Activated naive CD8-positive, alpha-beta T cell treated with anti-CD3 and anti-CD28 coated beads, Interleukin-2, amount 10 ng/mL, durations not matched to agents 7 days and 5 days (primary cell): Measurements from ENCODE around the gene CH25H. TPM values are rescaled to one million over a fixed set of nuclear protein-coding genes. Genes with fewer than 3 reads are reported as not detected.

ENCODE experiments used
- ATAC-seq: fragments of 150-1000 bp; cut with Tn5 transposase; one replicate; pipeline ENCODE4 v1.10.0; 2021; ENCODE audit warnings: low read depth, moderate library complexity
- POLR2A ChIA-PET: fragments of 350-600 bp; sonication (Branson Sonifier 250); formaldehyde crosslinking; loops from one replicate; lab custom pipeline; 2021; ENCODE audit warnings: antibody characterized with exemption; lab: Charles Lee
- DNase-seq: peaks from one replicate; pipeline ENCODE4 v3.0.0; 2021
- H3K27ac Mint-ChIP-seq: one replicate; pipeline ENCODE4 v1.8.0; 2022; ENCODE audit warnings: mild to moderate bottlenecking, mixed read lengths
- H3K27me3 Mint-ChIP-seq: one replicate; pipeline ENCODE4 v1.8.0; 2022; ENCODE audit warnings: mild to moderate bottlenecking, moderate library complexity, mixed read lengths
- H3K36me3 Mint-ChIP-seq: one replicate; pipeline ENCODE4 v1.8.0; 2021; ENCODE audit warnings: mild to moderate bottlenecking, mixed read lengths
- H3K4me1 Mint-ChIP-seq: one replicate; pipeline ENCODE4 v1.8.0; 2021; ENCODE audit warnings: mixed read lengths
- H3K4me3 Mint-ChIP-seq: one replicate; pipeline ENCODE4 v1.8.0; 2022; ENCODE audit warnings: mild to moderate bottlenecking, moderate library complexity, mixed read lengths
- H3K9me3 Mint-ChIP-seq: one replicate; pipeline ENCODE4 v1.8.0; 2021; ENCODE audit warnings: mixed read lengths
- total RNA-seq, 2 experiments: library from RNA; stranded (reverse); gene quantifications; one replicate each; pipeline ENCODE4 v1.2.3, GENCODE V29; 2021

The CH25H gene
- total RNA-seq, 2 experiments from 2014 or later, result not detected

- no peak overlapping the region for H3K4me3 Mint-ChIP-seq
- ATAC-seq (no peak), DNase-seq (no peak)
- H3K27me3 Mint-ChIP-seq, result no peaks in the 10 kb centered on the region
- POLR2A ChIA-PET, result no interaction called here
- H3K9me3 Mint-ChIP-seq, result no peaks in the 10 kb centered on the region
- no peak overlapping the region for H3K27ac Mint-ChIP-seq
- H3K4me1 Mint-ChIP-seq, result peaks cover 3% of the 10 kb centered on the region
- no peaks in the 10 kb centered on the region for H3K36me3 Mint-ChIP-seq
Measured at GRCh38 chr10:89219513-89220218, 12.5 kb upstream of the CH25H start.

- Mint-ChIP-seq H3K27ac (no peak overlapping the region), H3K4me3 (no peak overlapping the region), H3K27me3 (no peaks in the 10 kb centered on the region), H3K4me1 (peaks cover 6% of the 10 kb centered on the region), H3K36me3 (peaks cover 2% of the 10 kb centered on the region), H3K9me3 (no peaks in the 10 kb centered on the region)
- POLR2A ChIA-PET, result interaction anchor here (0.7 to 1.2 kb wide), 2 partner anchors 10 to 175 kb away, joined by 3 read pairs; partner anchors contain the start of genes CH25H and IFIT1
- no peak for DNase-seq
- ATAC-seq, result no peak
Measured at GRCh38 chr10:89217057-89217990, 10.2 kb upstream of the CH25H start.

GRCh38 chr10:89216056-89216455, 8.9 kb upstream of the CH25H start:
- no peaks in the 10 kb centered on the region for H3K9me3 Mint-ChIP-seq
- no peak for DNase-seq
- H3K36me3 Mint-ChIP-seq, result peaks cover 2% of the 10 kb centered on the region
- H3K4me1 Mint-ChIP-seq, result peaks cover 7% of the 10 kb centered on the region
- POLR2A ChIA-PET, result no interaction called here
- H3K4me3 Mint-ChIP-seq, result no peak overlapping the region
- no peak overlapping the region for H3K27ac Mint-ChIP-seq
- peaks cover 4% of the 10 kb centered on the region for H3K27me3 Mint-ChIP-seq
- no peak for ATAC-seq

- peaks cover 8% of the 10 kb centered on the region for H3K27me3 Mint-ChIP-seq
- H3K27ac Mint-ChIP-seq, result no peak overlapping the region
- H3K4me3 Mint-ChIP-seq, result no peak overlapping the region
- H3K9me3 Mint-ChIP-seq, result no peaks in the 10 kb centered on the region
- DNase-seq, result no peak
- ATAC-seq, result no peak
- H3K4me1 Mint-ChIP-seq, result peaks cover 7% of the 10 kb centered on the region
- H3K36me3 Mint-ChIP-seq, result peaks cover 2% of the 10 kb centered on the region
- POLR2A ChIA-PET, result no interaction called here
Measured at GRCh38 chr10:89215511-89215910, 8.4 kb upstream of the CH25H start.

DNA sequence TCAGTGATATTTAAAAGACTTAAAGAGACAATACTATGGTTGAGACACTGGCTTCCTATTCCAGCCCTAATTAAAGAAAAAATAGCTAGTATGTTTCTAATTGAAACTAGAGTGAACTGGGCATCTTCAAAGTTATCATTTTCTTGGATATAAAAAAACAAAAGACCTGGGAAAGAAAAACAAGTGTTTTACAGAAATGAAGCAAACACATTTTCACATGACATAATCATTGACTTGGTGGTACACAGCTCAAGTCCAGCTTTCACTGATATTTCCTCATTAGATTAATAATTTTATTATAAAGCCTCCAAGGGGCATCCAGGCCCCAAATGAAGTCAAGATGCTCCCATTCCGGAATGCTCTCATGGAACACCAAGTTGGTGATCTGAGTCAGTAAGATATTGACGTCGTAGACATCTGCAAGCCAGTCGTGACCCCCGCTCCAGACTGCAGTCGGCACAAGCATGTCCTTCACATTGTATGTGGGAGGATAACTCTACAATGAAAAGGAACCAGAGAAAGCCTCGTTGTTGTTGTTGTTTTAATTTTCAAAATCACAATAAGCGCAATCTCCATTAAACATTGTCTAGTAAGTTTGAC, 7.5 kb upstream of the CH25H start:
- Mint-ChIP-seq H3K4me3 (no peak overlapping the region), H3K27ac (no peak overlapping the region), H3K36me3 (peaks cover 2% of the 10 kb centered on the region), H3K9me3 (no peaks in the 10 kb centered on the region), H3K27me3 (peaks cover 11% of the 10 kb centered on the region), H3K4me1 (peaks cover 7% of the 10 kb centered on the region)
- no peak for DNase-seq
- ATAC-seq, result no peak
- POLR2A ChIA-PET, result no interaction called here

- Mint-ChIP-seq H3K27ac (no peak overlapping the region), H3K27me3 (peaks cover 19% of the 10 kb centered on the region), H3K36me3 (peaks cover 2% of the 10 kb centered on the region), H3K4me3 (no peak overlapping the region), H3K4me1 (peaks cover 13% of the 10 kb centered on the region), H3K9me3 (no peaks in the 10 kb centered on the region)
- POLR2A ChIA-PET, result no interaction called here
- no peak for DNase-seq
- no peak for ATAC-seq
Measured at GRCh38 chr10:89213191-89213808, 6.2 kb upstream of the CH25H start.

DNA sequence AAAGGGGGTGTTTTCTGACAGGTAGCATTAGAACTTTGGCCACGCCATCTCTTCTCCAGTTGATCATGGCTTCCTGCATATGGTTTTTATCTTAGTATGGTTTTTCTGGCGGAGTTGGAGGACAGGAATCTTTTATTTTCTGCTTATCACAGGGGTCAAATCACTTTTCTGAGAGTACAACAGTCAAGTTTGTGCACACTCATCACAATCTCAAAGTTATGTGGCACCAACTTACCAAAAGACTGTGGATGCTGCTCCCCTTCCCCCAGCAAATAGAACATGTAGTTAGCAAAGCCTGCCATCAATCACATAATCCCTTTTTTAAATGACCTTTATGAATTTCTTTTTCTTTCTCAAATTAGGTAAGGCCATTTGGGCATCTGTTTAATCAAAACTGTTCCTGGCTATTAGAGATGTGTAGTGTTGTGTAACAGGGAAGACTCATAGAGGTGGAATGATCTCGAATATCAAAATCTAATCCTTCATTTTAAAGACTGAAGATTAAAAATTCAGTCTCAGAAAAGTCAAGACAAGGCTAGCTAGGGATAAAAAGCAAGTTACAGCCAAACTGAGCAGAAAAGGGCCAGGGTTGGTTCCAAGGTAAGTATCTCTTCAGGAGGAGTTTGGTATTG, 3.8 kb upstream of the CH25H start:
- Mint-ChIP-seq H3K36me3 (peaks cover 2% of the 10 kb centered on the region), H3K4me1 (peaks cover 23% of the 10 kb centered on the region), H3K27me3 (peaks cover 22% of the 10 kb centered on the region), H3K9me3 (no peaks in the 10 kb centered on the region), H3K27ac (no peak overlapping the region), H3K4me3 (no peak overlapping the region)
- no peak for DNase-seq
- no peak for ATAC-seq
- POLR2A ChIA-PET, result no interaction called here

GRCh38 chr10:89209718-89210117, 2.6 kb upstream of the CH25H start:
- POLR2A ChIA-PET, result interaction anchor here (0.5 to 0.6 kb wide), 2 partner anchors 125 to 208 kb away, joined by 3 read pairs; no protein-coding TSS in a partner anchor
- Mint-ChIP-seq H3K27me3 (peaks cover 22% of the 10 kb centered on the region), H3K36me3 (peaks cover 2% of the 10 kb centered on the region), H3K27ac (no peak overlapping the region), H3K4me3 (no peak overlapping the region), H3K9me3 (no peaks in the 10 kb centered on the region), H3K4me1 (peaks cover 23% of the 10 kb centered on the region)
- DNase-seq (no peak), ATAC-seq (no peak)

- POLR2A ChIA-PET, result interaction anchor here (0.7 to 2.5 kb wide), 5 partner anchors 10 to 328 kb away, joined by 3 to 7 read pairs (median 4); partner anchors contain the start of genes FAS and STAMBPL1
- H3K27ac Mint-ChIP-seq, result no peak overlapping the region
Measured at GRCh38 chr10:89207801-89208551, 859 bp upstream of the CH25H start.

DNA sequence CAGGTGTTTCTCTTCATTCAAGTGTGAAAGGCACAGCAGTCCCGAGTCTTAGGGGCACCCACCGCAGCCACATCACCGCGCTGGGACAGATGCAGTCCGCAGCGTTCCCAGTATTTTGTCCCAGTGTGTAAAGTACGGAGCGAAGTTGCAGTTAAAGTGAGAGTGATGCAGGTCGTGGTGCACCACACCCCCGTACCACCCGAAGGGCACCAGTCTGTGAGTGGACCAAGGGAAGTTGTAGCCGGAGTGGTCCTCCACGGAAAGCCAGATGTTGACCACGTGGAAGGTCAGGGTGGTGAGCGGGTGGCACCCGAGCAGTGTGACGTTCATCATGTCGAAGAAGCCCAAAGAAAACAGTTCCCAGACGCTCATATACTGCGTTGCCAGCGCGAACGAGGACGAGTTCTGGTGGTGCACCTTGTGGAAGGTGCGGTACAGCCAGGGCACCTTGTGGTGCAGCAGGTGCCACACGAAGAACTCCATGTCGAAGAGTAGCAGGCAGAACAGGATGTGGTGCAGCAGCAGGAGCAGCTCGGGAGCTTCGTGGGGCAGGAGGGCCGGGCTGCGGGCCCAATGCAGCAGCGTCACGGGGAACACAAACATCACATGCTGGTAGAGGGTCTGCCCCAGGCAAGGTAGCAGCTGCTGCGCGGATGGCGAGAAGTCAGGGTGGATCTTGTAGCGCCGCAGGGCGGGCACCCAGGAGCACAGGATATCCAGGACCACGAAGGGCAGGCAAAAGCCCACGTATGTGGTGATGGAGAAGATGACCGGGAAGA, 526 bp downstream of the CH25H start:
- peak; percentile 60 for ATAC-seq
- H3K4me3 Mint-ChIP-seq, result peak overlapping the region; percentile 88
- peaks cover 18% of the 10 kb centered on the region for H3K4me1 Mint-ChIP-seq
- peaks cover 21% of the 10 kb centered on the region for H3K27me3 Mint-ChIP-seq
- no peak overlapping the region for H3K27ac Mint-ChIP-seq
- H3K9me3 Mint-ChIP-seq, result no peaks in the 10 kb centered on the region
- peak; percentile 60 for DNase-seq
- no peaks in the 10 kb centered on the region for H3K36me3 Mint-ChIP-seq
- POLR2A ChIA-PET, result interaction anchor here (1.1 to 2.5 kb wide), 3 partner anchors 11 to 327 kb away, joined by 3 to 7 read pairs (median 4); partner anchors contain the start of gene STAMBPL1

More at GRCh38 chr10:89207801-89208551, 859 bp upstream of the CH25H start:
- Mint-ChIP-seq H3K4me3 (peak overlapping the region; percentile 88), H3K27me3 (peaks cover 22% of the 10 kb centered on the region), H3K36me3 (no peaks in the 10 kb centered on the region), H3K4me1 (peaks cover 21% of the 10 kb centered on the region), H3K9me3 (no peaks in the 10 kb centered on the region)
- DNase-seq, result peak; percentile 55
- peak; percentile 42 for ATAC-seq

- H3K4me1 Mint-ChIP-seq, result peaks cover 18% of the 10 kb centered on the region
- DNase-seq, result no peak
- no peaks in the 10 kb centered on the region for H3K9me3 Mint-ChIP-seq
- no peak overlapping the region for H3K4me3 Mint-ChIP-seq
- H3K27ac Mint-ChIP-seq, result no peak overlapping the region
- POLR2A ChIA-PET, result no interaction called here
- no peak for ATAC-seq
- no peaks in the 10 kb centered on the region for H3K36me3 Mint-ChIP-seq
- peaks cover 17% of the 10 kb centered on the region for H3K27me3 Mint-ChIP-seq
Measured at GRCh38 chr10:89204621-89205185, 2.4 kb downstream of the CH25H start.
